ENCODE measurements around the gene PDE5A. TPM values are rescaled to one million over a fixed set of nuclear protein-coding genes. Genes with fewer than 3 reads are reported as not detected.

PDE5A gene
- polyA plus RNA-seq, 1 donor (not counting 4 experiments of a cell fraction or from before 2014, with no cell fraction given): 3.6 TPM

DNA sequence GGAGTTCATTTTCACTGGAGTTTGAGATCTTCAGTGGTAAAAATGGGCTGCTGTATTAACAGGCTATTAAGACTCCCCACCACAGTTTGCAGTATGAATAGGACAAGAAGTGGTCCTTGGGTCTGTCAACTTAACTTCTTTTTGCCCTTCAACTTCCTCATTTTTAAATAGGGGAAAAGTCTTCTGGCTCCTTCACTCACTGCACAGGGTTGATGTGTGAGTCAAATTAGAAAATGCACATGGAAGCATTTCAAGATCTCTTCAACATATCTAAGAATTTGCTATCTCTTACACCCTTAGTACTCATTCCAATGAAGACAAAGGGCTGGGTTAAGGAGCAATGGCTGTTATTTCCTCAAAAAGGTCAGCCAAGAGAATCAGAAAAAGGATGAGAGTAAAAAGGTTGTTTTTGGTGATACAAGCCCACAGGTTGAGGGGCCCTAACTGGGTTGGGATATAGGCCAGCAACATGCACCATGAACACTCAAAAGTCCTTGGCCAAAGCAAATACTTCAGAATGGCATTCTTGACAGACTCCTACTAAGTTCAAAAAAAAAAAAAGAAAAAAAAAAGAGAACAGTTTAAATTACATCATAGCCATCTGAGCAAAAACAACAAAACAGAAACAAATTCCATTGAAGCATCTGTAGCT lies 13.4 kb downstream of the PDE5A start:
- Histone ChIP-seq H3K4me1 (ENCODE audit: control insufficient read depth, extremely low read depth, insufficient read depth, low read length) (no peaks in the 10 kb centered on the region), H3K9me3 (ENCODE audit: control insufficient read depth, low read depth, low read length) (no peaks in the 10 kb centered on the region), H2AFZ (ENCODE audit: control insufficient read depth, low read length) (no peak overlapping the region), H3K4me2 (ENCODE audit: control insufficient read depth, extremely low read depth, insufficient read depth, low read depth, low read length) (no peak overlapping the region), H3K36me3 (ENCODE audit: control insufficient read depth in 2 of 2, extremely low read depth in 1 of 2, insufficient read depth in 2 of 2, low read length in 2 of 2) (no peaks in the 10 kb centered on the region), H3K79me2 (ENCODE audit: control insufficient read depth, insufficient read depth, low read length) (no peaks in the 10 kb centered on the region), H3K9me1 (ENCODE audit: control insufficient read depth, extremely low read depth, insufficient read depth, low read length) (no peaks in the 10 kb centered on the region), H3K27me3 (ENCODE audit: control insufficient read depth, extremely low read depth, insufficient read depth, low read length) (no peaks in the 10 kb centered on the region), H3K4me3 (ENCODE audit: control insufficient read depth in 2 of 3, extremely low read depth in 1 of 3, insufficient read depth in 2 of 3, low read depth in 1 of 3, low read length in 3 of 3) (no peak overlapping the region), H4K20me1 (ENCODE audit: control insufficient read depth, extremely low read depth, insufficient read depth, low read length) (no peaks in the 10 kb centered on the region), H3K9ac (ENCODE audit: control insufficient read depth, extremely low read depth, insufficient read depth, low read length) (no peak overlapping the region), H3K27ac (ENCODE audit: control insufficient read depth, insufficient read depth, low read length) (no peak overlapping the region)
- FAIRE-seq: no peak
- DNase-seq (ENCODE audit: low read depth, low spot score): no peak
- TF ChIP-seq EZH2 (IDR thresholded peaks at IDR 0.05; ENCODE audit: low read length): no peak
- TF ChIP-seq, protein P1, sequence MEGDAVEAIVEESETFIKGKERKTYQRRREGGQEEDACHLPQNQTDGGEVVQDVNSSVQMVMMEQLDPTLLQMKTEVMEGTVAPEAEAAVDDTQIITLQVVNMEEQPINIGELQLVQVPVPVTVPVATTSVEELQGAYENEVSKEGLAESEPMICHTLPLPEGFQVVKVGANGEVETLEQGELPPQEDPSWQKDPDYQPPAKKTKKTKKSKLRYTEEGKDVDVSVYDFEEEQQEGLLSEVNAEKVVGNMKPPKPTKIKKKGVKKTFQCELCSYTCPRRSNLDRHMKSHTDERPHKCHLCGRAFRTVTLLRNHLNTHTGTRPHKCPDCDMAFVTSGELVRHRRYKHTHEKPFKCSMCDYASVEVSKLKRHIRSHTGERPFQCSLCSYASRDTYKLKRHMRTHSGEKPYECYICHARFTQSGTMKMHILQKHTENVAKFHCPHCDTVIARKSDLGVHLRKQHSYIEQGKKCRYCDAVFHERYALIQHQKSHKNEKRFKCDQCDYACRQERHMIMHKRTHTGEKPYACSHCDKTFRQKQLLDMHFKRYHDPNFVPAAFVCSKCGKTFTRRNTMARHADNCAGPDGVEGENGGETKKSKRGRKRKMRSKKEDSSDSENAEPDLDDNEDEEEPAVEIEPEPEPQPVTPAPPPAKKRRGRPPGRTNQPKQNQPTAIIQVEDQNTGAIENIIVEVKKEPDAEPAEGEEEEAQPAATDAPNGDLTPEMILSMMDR (optimal IDR thresholded peaks at IDR 0.05 in 1 of 3, IDR thresholded peaks at IDR 0.05 in 1 of 3, conservative IDR thresholded peaks at IDR 0.05 in 1 of 3; ENCODE audit: extremely low read depth in 1 of 3, insufficient read depth in 2 of 3, low read length in 3 of 3): no peak
- dilution Hi-C loops (cut with MboI; ENCODE audit: extremely low pct_ligation_motif_present, low sequenced_read_pairs): no loop called here

DNA sequence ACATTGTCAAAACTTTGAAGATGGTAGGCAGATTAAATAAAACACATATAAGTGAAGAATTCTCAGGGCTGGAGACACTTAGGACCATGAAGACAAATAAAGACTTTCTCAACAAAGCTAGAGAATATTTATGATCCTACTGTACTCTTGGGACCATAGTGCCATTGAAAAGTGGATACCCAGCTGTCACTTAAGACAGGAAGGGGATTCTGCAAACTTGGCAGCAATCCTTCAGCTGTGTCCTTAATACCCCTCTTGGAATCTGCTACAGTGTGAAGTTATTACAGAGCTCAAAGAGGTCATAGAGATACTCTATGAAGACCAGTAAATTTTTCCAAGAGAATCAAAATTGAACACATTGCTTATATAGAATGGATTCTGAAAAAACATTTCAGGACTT lies 24.3 kb downstream of the PDE5A start:
- Histone ChIP-seq H3K4me2 (ENCODE audit: control insufficient read depth, extremely low read depth, insufficient read depth, low read depth, low read length) (no peak overlapping the region), H3K4me1 (ENCODE audit: control insufficient read depth, extremely low read depth, insufficient read depth, low read length) (no peaks in the 10 kb centered on the region), H2AFZ (ENCODE audit: control insufficient read depth, low read length) (no peak overlapping the region), H3K79me2 (ENCODE audit: control insufficient read depth, insufficient read depth, low read length) (no peaks in the 10 kb centered on the region), H3K9ac (ENCODE audit: control insufficient read depth, extremely low read depth, insufficient read depth, low read length) (no peak overlapping the region), H4K20me1 (ENCODE audit: control insufficient read depth, extremely low read depth, insufficient read depth, low read length) (no peaks in the 10 kb centered on the region), H3K27me3 (ENCODE audit: control insufficient read depth, extremely low read depth, insufficient read depth, low read length) (no peaks in the 10 kb centered on the region), H3K9me3 (ENCODE audit: control insufficient read depth, low read depth, low read length) (no peaks in the 10 kb centered on the region), H3K9me1 (ENCODE audit: control insufficient read depth, extremely low read depth, insufficient read depth, low read length) (no peaks in the 10 kb centered on the region), H3K4me3 (ENCODE audit: control insufficient read depth in 2 of 3, extremely low read depth in 1 of 3, insufficient read depth in 2 of 3, low read depth in 1 of 3, low read length in 3 of 3) (no peak overlapping the region), H3K27ac (ENCODE audit: control insufficient read depth, insufficient read depth, low read length) (no peak overlapping the region), H3K36me3 (ENCODE audit: control insufficient read depth in 2 of 2, extremely low read depth in 1 of 2, insufficient read depth in 2 of 2, low read length in 2 of 2) (no peaks in the 10 kb centered on the region)
- DNase-seq (ENCODE audit: low read depth, low spot score): no peak
- TF ChIP-seq, protein P1 (optimal IDR thresholded peaks at IDR 0.05 in 1 of 3, IDR thresholded peaks at IDR 0.05 in 1 of 3, conservative IDR thresholded peaks at IDR 0.05 in 1 of 3; ENCODE audit: extremely low read depth in 1 of 3, insufficient read depth in 2 of 3, low read length in 3 of 3): no peak
- TF ChIP-seq EZH2 (IDR thresholded peaks at IDR 0.05; ENCODE audit: low read length): no peak
- dilution Hi-C loops (cut with MboI; ENCODE audit: extremely low pct_ligation_motif_present, low sequenced_read_pairs): no loop called here
- FAIRE-seq: no peak

Data from keratinocyte (primary cell).